GM19467 (cell line): ENCODE data around the gene FGF10.

Experiments
- ATAC-seq: cut with Tn5 transposase; IDR thresholded peaks from one replicate; pipeline ENCODE4 v1.9.1; 2021; ENCODE audit warnings: mild to moderate bottlenecking, moderate library complexity; ENCODE audit not compliant: unreplicated experiment

The FGF10 gene

GRCh38 chr5:44389090-44389822, at the start of gene FGF10:
Gene FGF10, minus strand, starts transcription at chr5:44389420. Its CDS starts 738 bp downstream, at chr5:44388682.
- no peak for ATAC-seq

- ATAC-seq = no peak
Observed at GRCh38 chr5:44426944-44427343, 37.7 kb upstream of the FGF10 start.

GRCh38 chr5:44412286-44412685, 23.1 kb upstream of the FGF10 start:
- no peak for ATAC-seq

- ATAC-seq = no peak
Observed at GRCh38 chr5:44402084-44402483, 12.9 kb upstream of the FGF10 start.

- ATAC-seq = no peak
Observed at GRCh38 chr5:44401611-44402010, 12.4 kb upstream of the FGF10 start.

- no peak for ATAC-seq
Observed at GRCh38 chr5:44398382-44398781, 9.2 kb upstream of the FGF10 start.

- ATAC-seq = no peak
Observed at GRCh38 chr5:44396312-44396711, 7.1 kb upstream of the FGF10 start.

GRCh38 chr5:44390351-44390750, 1.1 kb upstream of the FGF10 start:
- no peak for ATAC-seq

GRCh38 chr5:44389823-44390143, 563 bp upstream of the FGF10 start:
- no peak for ATAC-seq

GRCh38 chr5:44388321-44389089, 715 bp downstream of the FGF10 start:
- ATAC-seq = no peak

GRCh38 chr5:44387921-44388320, 1.3 kb downstream of the FGF10 start:
- ATAC-seq = no peak

GRCh38 chr5:44387406-44387805, 1.8 kb downstream of the FGF10 start:
- no peak for ATAC-seq

- no peak for ATAC-seq
Observed at GRCh38 chr5:44385291-44385900, 3.8 kb downstream of the FGF10 start.

GRCh38 chr5:44384816-44385215, 4.4 kb downstream of the FGF10 start:
- no peak for ATAC-seq

GRCh38 chr5:44382894-44383293, 6.3 kb downstream of the FGF10 start:
- no peak for ATAC-seq

- no peak for ATAC-seq
Observed at GRCh38 chr5:44377057-44377456, 12.2 kb downstream of the FGF10 start.

GRCh38 chr5:44372028-44372427, 17.2 kb downstream of the FGF10 start:
- no peak for ATAC-seq

GRCh38 chr5:44367203-44367602, 22.0 kb downstream of the FGF10 start:
- no peak for ATAC-seq

- no peak for ATAC-seq
Observed at GRCh38 chr5:44365345-44365744, 23.9 kb downstream of the FGF10 start.

GRCh38 chr5:44364097-44364496, 25.1 kb downstream of the FGF10 start:
- no peak for ATAC-seq

GRCh38 chr5:44361342-44362001, 27.7 kb downstream of the FGF10 start:
- no peak for ATAC-seq

GRCh38 chr5:44360919-44361318, 28.3 kb downstream of the FGF10 start:
- no peak for ATAC-seq
